Thyroid gland (tissue), 4 donors: ENCODE data around the gene NFASC. TPM values are rescaled to one million over a fixed set of nuclear protein-coding genes. Genes with fewer than 3 reads are reported as not detected.

ENCODE experiments used
- total RNA-seq, 4 donors: library from RNA; depleted of rRNA; stranded (reverse); fragments of >200 nt; gene quantifications; one replicate each; pipeline ENCODE4 v1.2.3, GENCODE V29; 2016

The NFASC gene
- total RNA-seq, 4 donors from 2014 or later, result 3.6 to 9.4 (median 3.9) TPM

Other genes with a start within 250 kb of the NFASC start
- gene LRRN2, start 185.1 kb upstream of the NFASC start, total RNA-seq, result 1 to 10 TPM; 2.0 to 8.6 (median 3.9) TPM
- gene CNTN2, start 172.3 kb downstream of the NFASC start, total RNA-seq, result under 1 TPM in 3 of 4 donors, not detected in 1; 0.20 to 0.45 (median 0.27) TPM
- 1 to 10 TPM in 2 of 4 donors, under 1 TPM in 2; 0.59 to 3.9 (median 1.5) TPM for gene TMEM81, start 213.6 kb downstream of the NFASC start, total RNA-seq